SH-SY5Y (cell line): ENCODE results near the gene JAZF1.

Source experiments
- GATA2 ChIP-seq: IDR thresholded peaks from 2 replicates; pipeline ENCODE4 v1.6.1; 2011; ENCODE audit warnings: mild to moderate bottlenecking, low read depth, low read length
- GATA3 ChIP-seq: IDR thresholded peaks from 2 replicates; pipeline ENCODE4 v1.6.1; 2011; ENCODE audit warnings: low read depth, mild to moderate bottlenecking, low read length, moderate library complexity

DNA sequence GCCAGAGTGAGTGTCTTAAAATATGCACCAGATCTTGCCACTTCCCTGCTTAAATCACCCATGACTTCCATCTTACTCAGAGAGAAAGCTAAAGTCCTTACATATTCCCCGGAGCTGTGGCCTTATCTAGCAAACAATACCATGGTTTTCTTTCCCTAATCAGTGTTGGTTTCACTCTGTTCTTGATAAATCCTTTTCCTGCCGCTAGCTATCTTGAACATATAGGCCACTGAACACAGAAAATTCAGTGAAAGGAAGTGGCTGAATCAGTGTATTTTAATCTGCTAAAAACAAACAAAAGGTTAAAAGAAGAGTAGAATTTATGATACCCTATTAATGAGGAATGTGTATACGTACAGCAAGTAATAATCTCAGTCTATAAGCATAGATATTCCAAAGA is 42.0 kb upstream of the JAZF1 start:
- no peak for TF ChIP-seq GATA2
- TF ChIP-seq GATA3 = no peak
